HL-60 (cell line): ENCODE measurements around the gene KXD1.

Source experiments
- GABPA ChIP-seq: IDR thresholded peaks from 2 replicates; pipeline ENCODE4 v1.6.1; 2012; ENCODE audit warnings: low read depth
- POLR2AphosphoS5 ChIP-seq: IDR thresholded peaks from 2 replicates; pipeline ENCODE4 v1.6.1; 2012; ENCODE audit warnings: low read depth
- SPI1 ChIP-seq: IDR thresholded peaks from 2 replicates; pipeline ENCODE4 v1.6.1; 2012; ENCODE audit warnings: low read depth, mild to moderate bottlenecking, borderline replicate concordance
- TF ChIP-seq, protein P1 (sequence below): IDR thresholded peaks from one replicate; pipeline ENCODE4 v1.5.1; 2011; ENCODE audit warnings: low read length, control low read depth, inconsistent platforms; ENCODE audit not compliant: insufficient read depth

DNA sequence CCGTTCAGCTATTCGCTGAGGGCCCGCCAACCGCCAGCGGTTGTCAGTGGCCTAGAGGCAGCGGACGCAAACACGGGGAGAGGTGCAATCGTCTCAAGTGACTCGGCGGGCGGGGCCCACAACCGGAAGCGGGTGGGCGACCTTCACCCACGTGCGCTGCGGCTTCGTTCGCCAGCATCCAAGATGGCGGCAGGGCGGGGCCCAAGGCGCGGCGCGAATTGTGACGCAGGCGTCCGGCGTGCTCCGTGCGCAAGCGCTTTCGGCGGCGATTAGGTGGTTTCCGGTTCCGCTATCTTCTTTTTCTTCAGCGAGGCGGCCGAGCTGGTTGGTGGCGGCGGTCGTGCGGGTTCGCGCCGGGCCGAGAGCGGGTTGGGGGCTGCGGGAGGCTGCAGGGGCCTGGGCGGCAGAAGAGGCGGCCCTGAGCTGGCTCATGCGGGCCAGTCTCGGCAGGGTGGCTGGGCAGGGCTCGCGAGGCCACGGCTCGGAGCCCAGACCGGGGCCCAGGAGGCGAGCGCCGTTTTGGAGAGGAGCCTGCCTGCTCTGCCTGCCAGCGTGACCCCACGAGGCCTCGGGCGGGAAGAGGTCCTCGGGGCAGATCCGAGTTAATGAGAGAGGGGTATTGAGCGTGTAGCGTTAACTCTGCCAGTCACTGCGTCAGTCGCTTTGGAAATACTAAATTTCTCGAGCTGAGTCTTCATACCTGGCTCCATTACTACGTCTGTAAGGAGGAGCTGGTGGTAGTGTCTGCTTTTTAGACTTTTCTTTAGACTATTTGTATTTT is 14.1 kb downstream of the KXD1 start, which contains the start of gene UBA52:
- TF ChIP-seq, protein P1, sequence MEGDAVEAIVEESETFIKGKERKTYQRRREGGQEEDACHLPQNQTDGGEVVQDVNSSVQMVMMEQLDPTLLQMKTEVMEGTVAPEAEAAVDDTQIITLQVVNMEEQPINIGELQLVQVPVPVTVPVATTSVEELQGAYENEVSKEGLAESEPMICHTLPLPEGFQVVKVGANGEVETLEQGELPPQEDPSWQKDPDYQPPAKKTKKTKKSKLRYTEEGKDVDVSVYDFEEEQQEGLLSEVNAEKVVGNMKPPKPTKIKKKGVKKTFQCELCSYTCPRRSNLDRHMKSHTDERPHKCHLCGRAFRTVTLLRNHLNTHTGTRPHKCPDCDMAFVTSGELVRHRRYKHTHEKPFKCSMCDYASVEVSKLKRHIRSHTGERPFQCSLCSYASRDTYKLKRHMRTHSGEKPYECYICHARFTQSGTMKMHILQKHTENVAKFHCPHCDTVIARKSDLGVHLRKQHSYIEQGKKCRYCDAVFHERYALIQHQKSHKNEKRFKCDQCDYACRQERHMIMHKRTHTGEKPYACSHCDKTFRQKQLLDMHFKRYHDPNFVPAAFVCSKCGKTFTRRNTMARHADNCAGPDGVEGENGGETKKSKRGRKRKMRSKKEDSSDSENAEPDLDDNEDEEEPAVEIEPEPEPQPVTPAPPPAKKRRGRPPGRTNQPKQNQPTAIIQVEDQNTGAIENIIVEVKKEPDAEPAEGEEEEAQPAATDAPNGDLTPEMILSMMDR, result no peak
- TF ChIP-seq SPI1 (peak; percentile 38; the same call in 1 of the 2 replicates), POLR2AphosphoS5 (peak; percentile 96), GABPA (peak; percentile 76)
